NCI-H748 (cell line): ENCODE results near the gene BMPR1A.
"Not testable (repeated sequence)": the region's sequence is repeated elsewhere in the genome, so short reads cannot be mapped to it uniquely, and the experiment has no call there.

Experiments used
- DNase-seq: peaks from one replicate; lab custom pipeline; 2025; ENCODE audit not compliant: unreplicated experiment; lab: John Stamatoyannopoulos, UW

BMPR1A gene

GRCh38 chr10:86729677-86730076, 26.7 kb upstream of the BMPR1A start:
- no peak for DNase-seq

GRCh38 chr10:86730227-86730626, 26.2 kb upstream of the BMPR1A start:
- peak; percentile 44 for DNase-seq

GRCh38 chr10:86732771-86733170, 23.6 kb upstream of the BMPR1A start:
- no peak for DNase-seq

- DNase-seq = no peak
Measured at GRCh38 chr10:86733260-86733671, 23.2 kb upstream of the BMPR1A start.

GRCh38 chr10:86734207-86734988, 22.0 kb upstream of the BMPR1A start:
- no peak for DNase-seq

GRCh38 chr10:86735278-86735677, 21.1 kb upstream of the BMPR1A start:
- DNase-seq = not testable (repeated sequence)

- DNase-seq = no peak
Measured at GRCh38 chr10:86742230-86742629, 14.2 kb upstream of the BMPR1A start.

- no peak for DNase-seq
Measured at GRCh38 chr10:86744067-86744725, 12.2 kb upstream of the BMPR1A start.

- peak; percentile 20 for DNase-seq
Measured at GRCh38 chr10:86747796-86748581, 8.4 kb upstream of the BMPR1A start.

GRCh38 chr10:86749854-86750253, 6.6 kb upstream of the BMPR1A start:
- DNase-seq = no peak

- DNase-seq = no peak
Measured at GRCh38 chr10:86751477-86751876, 4.9 kb upstream of the BMPR1A start.

- no peak for DNase-seq
Measured at GRCh38 chr10:86752311-86752710, 4.1 kb upstream of the BMPR1A start.

GRCh38 chr10:86753051-86753450, 3.4 kb upstream of the BMPR1A start:
- no peak for DNase-seq

GRCh38 chr10:86753638-86754434, 2.6 kb upstream of the BMPR1A start:
- DNase-seq = no peak

GRCh38 chr10:86755454-86755739, 1.0 kb upstream of the BMPR1A start:
- DNase-seq = no peak

GRCh38 chr10:86755740-86756510, 494 bp upstream of the BMPR1A start:
- DNase-seq = peak; percentile 90

GRCh38 chr10:86757113-86757972, 924 bp downstream of the BMPR1A start:
- DNase-seq = peak; percentile 39

- DNase-seq = no peak
Measured at GRCh38 chr10:86758189-86759072, 2.0 kb downstream of the BMPR1A start.
